ENCODE results near the gene CUL4A.

CUL4A gene

DNA sequence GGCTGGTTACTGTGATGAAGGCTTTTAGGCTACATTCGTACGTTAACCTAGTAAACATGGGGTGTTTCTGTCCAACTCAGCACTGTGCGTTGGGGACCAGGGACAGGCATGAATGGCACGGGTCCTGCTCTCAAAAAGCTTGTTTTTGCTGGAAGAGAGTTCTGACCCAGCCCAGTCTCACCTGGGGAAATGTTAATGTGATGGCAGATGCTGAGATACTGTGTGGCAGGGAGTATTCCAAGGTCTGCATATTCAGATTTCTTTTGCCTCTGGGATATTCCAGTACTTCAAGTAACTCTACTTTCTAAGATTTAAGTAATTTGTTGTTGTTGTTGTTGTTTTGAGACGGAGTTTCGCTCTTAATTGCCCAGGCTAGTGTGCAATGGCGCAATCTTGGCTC lies 13.7 kb downstream of the CUL4A start:
- H3K27me3 Mint-ChIP-seq (ENCODE audit: low read depth, poor library complexity): no peaks in the 10 kb centered on the region
- H3K9me3 Mint-ChIP-seq: no peaks in the 10 kb centered on the region
- H3K4me1 Mint-ChIP-seq: no peaks in the 10 kb centered on the region
- TF ChIP-seq, protein P1, sequence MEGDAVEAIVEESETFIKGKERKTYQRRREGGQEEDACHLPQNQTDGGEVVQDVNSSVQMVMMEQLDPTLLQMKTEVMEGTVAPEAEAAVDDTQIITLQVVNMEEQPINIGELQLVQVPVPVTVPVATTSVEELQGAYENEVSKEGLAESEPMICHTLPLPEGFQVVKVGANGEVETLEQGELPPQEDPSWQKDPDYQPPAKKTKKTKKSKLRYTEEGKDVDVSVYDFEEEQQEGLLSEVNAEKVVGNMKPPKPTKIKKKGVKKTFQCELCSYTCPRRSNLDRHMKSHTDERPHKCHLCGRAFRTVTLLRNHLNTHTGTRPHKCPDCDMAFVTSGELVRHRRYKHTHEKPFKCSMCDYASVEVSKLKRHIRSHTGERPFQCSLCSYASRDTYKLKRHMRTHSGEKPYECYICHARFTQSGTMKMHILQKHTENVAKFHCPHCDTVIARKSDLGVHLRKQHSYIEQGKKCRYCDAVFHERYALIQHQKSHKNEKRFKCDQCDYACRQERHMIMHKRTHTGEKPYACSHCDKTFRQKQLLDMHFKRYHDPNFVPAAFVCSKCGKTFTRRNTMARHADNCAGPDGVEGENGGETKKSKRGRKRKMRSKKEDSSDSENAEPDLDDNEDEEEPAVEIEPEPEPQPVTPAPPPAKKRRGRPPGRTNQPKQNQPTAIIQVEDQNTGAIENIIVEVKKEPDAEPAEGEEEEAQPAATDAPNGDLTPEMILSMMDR (IDR thresholded peaks at IDR 0.05): no peak
- peaks cover 72% of the 10 kb centered on the region for H3K36me3 Mint-ChIP-seq (ENCODE audit: low read depth)
- no peak overlapping the region for H3K27ac Mint-ChIP-seq
- DNase-seq: no peak
- H3K4me3 Mint-ChIP-seq: no peak overlapping the region

GRCh38 chr13:113224486-113224885 lies 15.1 kb downstream of the CUL4A start:
- TF ChIP-seq, protein P1 (IDR thresholded peaks at IDR 0.05): no peak
- no peak overlapping the region for H3K4me3 Mint-ChIP-seq
- H3K27ac Mint-ChIP-seq: no peak overlapping the region
- no peaks in the 10 kb centered on the region for H3K27me3 Mint-ChIP-seq (ENCODE audit: low read depth, poor library complexity)
- peaks cover 82% of the 10 kb centered on the region for H3K36me3 Mint-ChIP-seq (ENCODE audit: low read depth)
- H3K4me1 Mint-ChIP-seq: no peaks in the 10 kb centered on the region
- no peak for DNase-seq
- no peaks in the 10 kb centered on the region for H3K9me3 Mint-ChIP-seq

DNA sequence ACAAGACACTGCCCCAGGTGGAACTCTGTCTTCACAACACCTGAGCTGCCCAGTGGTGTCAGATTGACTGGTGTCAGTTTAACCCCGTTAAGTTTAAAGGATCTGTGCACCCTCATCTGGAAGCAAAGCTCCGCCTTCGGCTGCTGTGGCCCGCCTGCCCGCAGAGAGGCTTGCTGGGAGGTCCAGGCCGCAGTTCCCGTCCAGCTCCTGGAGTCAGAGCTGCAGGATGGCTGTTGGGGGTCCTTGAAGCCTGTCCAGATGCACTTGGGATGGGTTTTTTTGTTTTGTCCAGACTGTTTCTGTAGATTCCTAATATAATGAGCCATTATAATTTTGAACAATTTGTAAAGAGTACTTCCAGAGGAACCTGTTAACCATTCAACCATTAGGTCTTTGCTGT lies 16.1 kb downstream of the CUL4A start:
- Mint-ChIP-seq H3K27ac (no peak overlapping the region), H3K9me3 (no peaks in the 10 kb centered on the region), H3K4me3 (no peak overlapping the region), H3K4me1 (no peaks in the 10 kb centered on the region), H3K36me3 (ENCODE audit: low read depth) (peaks cover 82% of the 10 kb centered on the region), H3K27me3 (ENCODE audit: low read depth, poor library complexity) (no peaks in the 10 kb centered on the region)
- TF ChIP-seq, protein P1 (IDR thresholded peaks at IDR 0.05): no peak
- no peak for DNase-seq

GRCh38 chr13:113226873-113227450 lies 17.5 kb downstream of the CUL4A start:
- Mint-ChIP-seq H3K9me3 (no peaks in the 10 kb centered on the region), H3K4me1 (no peaks in the 10 kb centered on the region), H3K27ac (peak overlapping the region; percentile 74), H3K4me3 (no peak overlapping the region), H3K27me3 (ENCODE audit: low read depth, poor library complexity) (no peaks in the 10 kb centered on the region), H3K36me3 (ENCODE audit: low read depth) (peaks cover 74% of the 10 kb centered on the region)
- TF ChIP-seq, protein P1 (IDR thresholded peaks at IDR 0.05): no peak
- no peak for DNase-seq

GRCh38 chr13:113229161-113229560 lies 19.7 kb downstream of the CUL4A start:
- no peaks in the 10 kb centered on the region for H3K9me3 Mint-ChIP-seq

DNA sequence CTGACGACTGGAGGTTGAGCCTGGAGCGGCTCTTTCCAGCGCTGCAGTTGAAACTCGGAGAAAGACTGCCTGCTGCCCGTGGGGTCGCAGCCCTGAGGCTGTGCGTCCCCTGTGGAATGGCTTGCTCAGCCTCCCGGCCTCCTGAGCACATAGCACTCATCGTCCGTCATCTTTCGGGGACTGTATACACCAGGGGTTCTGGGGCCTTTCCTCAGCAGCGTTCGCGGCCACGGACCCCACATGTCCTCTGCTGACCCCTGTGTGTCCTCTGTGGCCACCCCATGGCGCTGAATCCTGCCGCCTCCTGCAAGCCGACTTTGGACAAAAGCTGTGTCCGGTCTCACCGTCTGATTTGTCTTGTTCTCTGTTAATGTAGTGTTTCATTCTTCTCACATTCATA lies 20.4 kb downstream of the CUL4A start:
- Mint-ChIP-seq H3K9me3 (no peaks in the 10 kb centered on the region), H3K27me3 (ENCODE audit: low read depth, poor library complexity) (no peaks in the 10 kb centered on the region), H3K36me3 (ENCODE audit: low read depth) (peaks cover 64% of the 10 kb centered on the region), H3K4me3 (no peak overlapping the region), H3K27ac (peak overlapping the region; percentile 93), H3K4me1 (no peaks in the 10 kb centered on the region)
- TF ChIP-seq, protein P1 (IDR thresholded peaks at IDR 0.05): no peak
- no peak for DNase-seq

More at GRCh38 chr13:113229161-113229560, 19.7 kb downstream of the CUL4A start:
- Mint-ChIP-seq H3K4me3 (no peak overlapping the region), H3K27ac (peak overlapping the region; percentile 93), H3K27me3 (ENCODE audit: low read depth, poor library complexity) (no peaks in the 10 kb centered on the region), H3K4me1 (no peaks in the 10 kb centered on the region), H3K36me3 (ENCODE audit: low read depth) (peaks cover 68% of the 10 kb centered on the region)
- TF ChIP-seq, protein P1 (IDR thresholded peaks at IDR 0.05): no peak
- DNase-seq: no peak

All from nephron progenitor cell (in vitro differentiated cells).